Measurements from ENCODE around the gene UBD. TPM values are rescaled to one million over a fixed set of nuclear protein-coding genes. Genes with fewer than 3 reads are reported as not detected.

UBD gene
- total and polyA plus RNA-seq, 9 of the 15 experiments (the other 6 are each of a cell fraction or from before 2014, with no cell fraction given): not detected

- TF ChIP-seq NEUROD1 (IDR thresholded peaks at IDR 0.05; ENCODE audit: borderline replicate concordance, low read depth, low read length, partially characterized antibody): no peak
These were observed 49.8 kb downstream of the UBD start (continued) for GRCh38 chr6:29509711-29510110.

- intact Hi-C loops (cut with micrococcal nuclease) (no loop called here), in situ Hi-C loops (cut with MboI) (no loop called here)
- DNase-seq (ENCODE audit: extremely low read depth in 1 of 4, low spot score in 3 of 4) (no peak), FAIRE-seq (no peak), ATAC-seq (no peak)
- no peak overlapping the region for H2AFZ ChIP-seq (ENCODE audit: low read depth, low read length)
- no peak overlapping the region for H3K4me2 ChIP-seq (ENCODE audit: insufficient read depth, low read length)
- no peaks in the 10 kb centered on the region for H3K79me2 ChIP-seq (ENCODE audit: control insufficient read depth, insufficient read depth, low read length)
- H3K4me3 ChIP-seq: no peak overlapping the region
- H3K9me3 ChIP-seq (replicated peaks; ENCODE audit: control insufficient read depth, insufficient read depth, low read depth, low read length): no peaks in the 10 kb centered on the region
- H3K36me3 ChIP-seq (ENCODE audit: control insufficient read depth, insufficient read depth, low read length): no peaks in the 10 kb centered on the region
- no peaks in the 10 kb centered on the region for H3K9me1 ChIP-seq (ENCODE audit: control insufficient read depth, insufficient read depth, low read length)
- TF ChIP-seq RCOR1 (IDR thresholded peaks at IDR 0.05; ENCODE audit: borderline replicate concordance in 1 of 2, low read depth in 2 of 2, low read length in 2 of 2): no peak
- TF ChIP-seq SREBF2 (CRISPR knock-in tag; IDR thresholded peaks at IDR 0.05): no peak
- TF ChIP-seq LEF1 (IDR thresholded peaks at IDR 0.05): no peak
- TF ChIP-seq MCM2 (IDR thresholded peaks at IDR 0.05; ENCODE audit: low read depth): no peak
- TF ChIP-seq POLR2AphosphoS2 (IDR thresholded peaks at IDR 0.05; ENCODE audit: low read length): no peak
- no peak for TF ChIP-seq RNF219 (CRISPR knock-in tag; IDR thresholded peaks at IDR 0.05)
- TF ChIP-seq ZNF239 (CRISPR knock-in tag; IDR thresholded peaks at IDR 0.05): no peak
- peaks cover 9 to 53% of the 10 kb centered on the region in 2 experiments for H3K27me3 ChIP-seq (ENCODE audit: control insufficient read depth in 2 of 2, insufficient read depth in 2 of 2, low read length in 2 of 2)
- ChIA-PET POLR2A (no interaction called here), CTCF (ENCODE audit: low intra/inter-chr PET ratio) (interaction anchor here (0.5 kb wide), 1 partner anchor 167 kb away, joined by 5 read pairs; no protein-coding TSS in a partner anchor)
- no peak overlapping the region for H3K27ac ChIP-seq (ENCODE audit: extremely low read depth, low read depth, low read length)
- 5% methylated on average over 6 of the region's 6 CpGs for WGBS (ENCODE audit: insufficient coverage, low coverage, missing lambda C conversion rate)
- no peaks in the 10 kb centered on the region for H4K20me1 ChIP-seq (replicated peaks; ENCODE audit: control insufficient read depth, insufficient read depth, low read length)
- no peaks in the 10 kb centered on the region for H3K4me1 ChIP-seq (replicated peaks in 1 of 2; ENCODE audit: control insufficient read depth in 2 of 2, insufficient read depth in 2 of 2, low read length in 2 of 2)
- H3K9ac ChIP-seq (ENCODE audit: insufficient read depth in 1 of 2, low read depth in 2 of 2, low read length in 2 of 2): no peak overlapping the region
- no TSS peak for BruUV-seq (replicated peaks)
These were observed 50.3 kb downstream of the UBD start for GRCh38 chr6:29509239-29509638.
